Measurements from ENCODE around the gene ZNF451.

DNA sequence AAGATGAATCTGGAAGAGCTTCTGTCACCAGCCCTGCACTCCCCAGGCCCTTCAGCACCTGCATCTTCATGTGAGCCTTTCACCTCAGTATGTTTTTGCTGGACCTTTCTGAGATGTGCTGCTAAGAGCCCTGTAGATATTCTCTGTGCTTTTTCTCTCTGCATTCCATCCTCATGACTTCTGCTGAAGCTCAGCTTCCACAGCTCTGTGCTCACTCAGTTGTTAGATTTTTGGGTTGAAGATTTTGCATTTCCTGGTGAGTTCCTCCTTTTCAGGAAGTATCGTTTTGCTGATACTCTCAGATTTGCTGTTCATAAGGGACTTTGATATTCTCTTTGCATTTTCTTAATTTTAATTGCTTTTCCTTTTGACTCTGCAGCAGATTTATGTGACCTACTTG is 25.2 kb upstream of the ZNF451 start:
- TF ChIP-seq, protein P1, sequence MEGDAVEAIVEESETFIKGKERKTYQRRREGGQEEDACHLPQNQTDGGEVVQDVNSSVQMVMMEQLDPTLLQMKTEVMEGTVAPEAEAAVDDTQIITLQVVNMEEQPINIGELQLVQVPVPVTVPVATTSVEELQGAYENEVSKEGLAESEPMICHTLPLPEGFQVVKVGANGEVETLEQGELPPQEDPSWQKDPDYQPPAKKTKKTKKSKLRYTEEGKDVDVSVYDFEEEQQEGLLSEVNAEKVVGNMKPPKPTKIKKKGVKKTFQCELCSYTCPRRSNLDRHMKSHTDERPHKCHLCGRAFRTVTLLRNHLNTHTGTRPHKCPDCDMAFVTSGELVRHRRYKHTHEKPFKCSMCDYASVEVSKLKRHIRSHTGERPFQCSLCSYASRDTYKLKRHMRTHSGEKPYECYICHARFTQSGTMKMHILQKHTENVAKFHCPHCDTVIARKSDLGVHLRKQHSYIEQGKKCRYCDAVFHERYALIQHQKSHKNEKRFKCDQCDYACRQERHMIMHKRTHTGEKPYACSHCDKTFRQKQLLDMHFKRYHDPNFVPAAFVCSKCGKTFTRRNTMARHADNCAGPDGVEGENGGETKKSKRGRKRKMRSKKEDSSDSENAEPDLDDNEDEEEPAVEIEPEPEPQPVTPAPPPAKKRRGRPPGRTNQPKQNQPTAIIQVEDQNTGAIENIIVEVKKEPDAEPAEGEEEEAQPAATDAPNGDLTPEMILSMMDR (IDR thresholded peaks at IDR 0.05; ENCODE audit: insufficient read depth, low read depth, low read length), result no peak
- TF ChIP-seq EZH2 (IDR thresholded peaks at IDR 0.05; ENCODE audit: insufficient read depth, low read length), result no peak

All from astrocyte (in vitro differentiated cells and primary cell).